GM15510 (cell line): ENCODE measurements around the gene ARHGEF28.

ENCODE experiments used
- POLR2A ChIP-seq: IDR thresholded peaks from 3 replicates; pipeline ENCODE4 v1.6.1; 2011; ENCODE audit warnings: borderline replicate concordance; ENCODE audit not compliant: insufficient read length; ENCODE audit errors: extremely low read depth

The ARHGEF28 gene

GRCh38 chr5:73952872-73953271 is 326.9 kb downstream of the ARHGEF28 start:
- no peak for TF ChIP-seq POLR2A

DNA sequence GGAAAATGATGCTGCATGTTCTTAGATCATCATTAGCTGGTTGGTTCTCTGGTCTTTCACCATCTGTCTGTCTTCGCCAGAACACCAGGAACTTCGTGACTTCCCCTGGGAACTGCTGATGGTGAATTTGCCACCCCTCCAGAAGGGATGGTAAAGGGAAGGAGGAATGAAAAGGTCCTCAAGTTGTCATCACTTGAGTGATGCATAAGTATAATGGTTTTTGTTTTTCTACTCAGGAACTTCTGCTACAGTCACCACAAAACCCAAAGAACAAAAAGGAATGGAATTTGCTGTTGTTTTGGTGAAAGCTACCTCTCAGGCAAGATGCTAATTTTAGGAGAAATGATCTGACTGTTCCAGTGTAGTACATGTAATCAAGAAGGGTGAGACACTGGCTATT is 328.4 kb downstream of the ARHGEF28 start:
- no peak for TF ChIP-seq POLR2A

DNA sequence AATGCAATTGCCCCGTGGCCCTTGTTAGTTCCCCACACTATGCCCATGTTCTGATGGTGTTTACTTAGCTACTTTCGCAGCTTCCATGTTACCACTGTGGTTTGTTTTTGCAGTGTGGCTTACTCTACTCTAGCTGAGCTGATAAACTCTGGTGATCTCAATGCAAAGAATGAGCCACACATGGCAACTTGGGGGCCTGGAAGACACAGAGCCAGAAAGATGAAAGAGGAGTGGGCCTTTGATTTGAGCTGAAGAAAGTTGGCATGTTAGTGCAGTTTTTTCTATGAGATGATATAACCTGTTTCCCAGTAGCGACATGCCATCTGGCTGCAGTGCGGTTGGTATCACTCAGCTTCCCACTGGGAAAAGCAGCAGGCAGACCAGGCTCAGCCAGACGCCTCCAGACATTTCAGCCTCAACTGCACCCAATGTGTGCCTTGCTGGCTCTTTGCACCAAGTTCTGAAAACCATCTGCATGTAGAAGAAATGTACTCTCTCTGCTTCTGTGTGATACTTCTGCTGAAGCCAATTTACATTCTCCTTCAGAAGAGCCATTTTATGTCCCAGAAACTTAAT is 329.4 kb downstream of the ARHGEF28 start:
- TF ChIP-seq POLR2A, result no peak

DNA sequence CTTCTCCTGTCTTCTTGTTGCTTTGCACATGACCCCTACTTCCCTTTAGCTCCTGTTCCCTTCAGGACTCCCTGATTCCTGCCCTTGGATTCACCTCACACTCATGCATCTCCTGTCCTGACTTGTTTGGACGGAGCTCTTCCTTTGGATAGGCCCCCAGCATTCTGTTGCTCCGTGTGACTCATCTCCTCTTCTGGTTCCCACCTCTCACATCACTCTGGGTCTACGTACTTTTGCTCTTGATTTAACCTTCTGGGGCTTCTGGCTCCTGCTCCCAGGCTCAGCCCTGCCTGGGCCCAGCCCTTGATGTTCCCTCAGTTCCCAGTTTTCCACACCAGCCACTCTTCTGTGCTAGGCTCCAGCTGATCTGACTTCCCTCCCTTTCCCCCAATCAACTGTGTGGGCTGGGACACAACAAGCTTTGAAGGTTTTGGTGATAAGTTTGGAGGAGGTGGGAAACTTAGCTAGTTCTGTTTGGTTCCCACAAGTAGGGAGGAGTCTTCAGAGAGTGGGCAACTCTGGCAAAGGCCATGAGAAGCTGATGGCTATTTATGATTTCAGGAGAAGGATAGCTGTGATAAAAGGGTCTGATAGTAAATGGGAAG is 331.5 kb downstream of the ARHGEF28 start:
- no peak for TF ChIP-seq POLR2A

GRCh38 chr5:73958037-73958436 is 332.0 kb downstream of the ARHGEF28 start:
- no peak for TF ChIP-seq POLR2A

GRCh38 chr5:73960023-73960422 is 334.0 kb downstream of the ARHGEF28 start:
- TF ChIP-seq POLR2A, result no peak

- TF ChIP-seq POLR2A, result no peak
Observed at GRCh38 chr5:73960426-73960825, 334.4 kb downstream of the ARHGEF28 start.

DNA sequence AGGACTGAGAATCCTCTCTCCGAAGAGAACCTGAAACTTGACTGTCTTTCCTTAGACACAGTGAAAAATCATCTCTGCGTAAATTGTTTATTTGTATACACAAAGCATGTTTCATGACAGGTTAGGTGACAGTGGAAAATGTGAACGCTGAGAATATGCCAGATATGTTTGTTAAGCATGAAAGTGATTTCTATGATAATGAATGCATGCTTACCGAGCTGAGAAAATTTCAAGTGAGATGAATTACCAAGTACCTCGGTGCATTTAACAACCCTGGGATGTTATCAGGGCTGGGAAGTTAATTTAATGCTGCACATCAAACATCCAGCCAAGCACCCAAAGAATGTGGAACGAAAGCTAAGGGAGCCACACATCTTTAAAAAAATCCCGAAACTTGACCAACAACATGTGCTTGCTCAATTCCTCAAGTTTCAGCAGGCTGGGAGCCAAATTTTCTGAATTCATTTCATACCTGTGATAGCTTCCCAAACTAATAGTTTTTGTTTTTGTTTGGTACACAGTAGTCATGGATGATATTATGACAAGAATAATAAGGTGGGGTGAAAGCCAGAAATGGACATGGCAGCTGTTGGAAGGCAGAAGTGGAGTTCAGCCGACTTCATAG is 336.9 kb downstream of the ARHGEF28 start:
- TF ChIP-seq POLR2A, result no peak

GRCh38 chr5:73964352-73964865 is 338.4 kb downstream of the ARHGEF28 start:
- TF ChIP-seq POLR2A, result no peak

DNA sequence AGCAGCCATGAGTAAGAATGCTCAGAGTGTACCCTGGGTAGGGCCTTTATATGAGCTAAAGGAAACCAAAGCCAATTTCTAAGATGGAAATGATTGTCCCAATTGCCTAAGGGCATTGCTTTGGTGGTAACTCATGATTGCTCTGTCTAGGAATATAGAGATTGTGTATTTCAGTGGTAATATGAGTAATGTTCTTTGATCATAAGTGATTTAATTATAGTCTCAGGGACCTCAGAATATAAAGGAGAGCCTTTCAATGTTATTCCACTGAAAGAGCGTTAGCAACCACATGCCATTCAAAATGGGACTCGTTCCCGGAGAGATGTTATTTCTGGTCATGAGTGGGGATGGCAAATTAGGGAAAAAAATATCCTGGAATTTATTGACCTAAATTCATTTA is 340.5 kb downstream of the ARHGEF28 start:
- no peak for TF ChIP-seq POLR2A

DNA sequence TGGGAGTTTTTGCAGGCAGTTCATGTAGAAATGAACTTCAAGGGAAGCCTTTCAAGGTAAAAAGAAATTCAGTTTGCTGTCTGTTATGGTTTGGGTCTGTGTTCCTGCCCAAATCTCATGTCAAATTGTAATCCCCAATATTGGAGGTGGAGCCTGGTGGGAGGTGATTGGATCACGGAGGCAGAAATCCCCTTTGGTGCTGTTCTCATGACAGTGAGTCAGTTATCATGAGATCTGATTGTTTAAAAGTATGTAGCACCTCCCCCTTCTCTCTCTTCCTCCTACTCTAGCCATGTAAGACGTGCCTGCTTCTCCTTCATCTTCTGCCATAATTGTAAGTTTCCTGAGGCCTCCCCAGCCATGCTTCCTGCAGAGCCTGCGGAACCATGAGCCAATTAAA is 341.4 kb downstream of the ARHGEF28 start:
- TF ChIP-seq POLR2A, result no peak

DNA sequence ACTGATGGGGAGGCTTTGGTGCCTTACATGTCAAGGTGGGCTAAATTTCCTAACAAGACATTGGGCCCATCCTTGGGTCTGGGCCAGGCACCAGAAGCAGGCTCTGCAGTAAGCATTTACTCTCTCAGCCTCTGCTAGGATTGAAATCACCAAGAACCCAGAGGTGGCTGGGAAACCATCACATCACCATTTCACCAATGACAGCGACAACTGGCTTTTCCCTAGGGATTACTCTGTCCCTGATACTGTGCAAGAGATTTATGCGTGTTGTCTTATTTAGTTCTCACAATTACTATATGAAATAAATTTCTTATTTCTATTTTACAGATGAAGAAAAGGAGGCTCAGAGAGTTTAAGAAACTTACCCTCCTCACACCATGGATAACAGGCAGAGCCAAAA is 342.2 kb downstream of the ARHGEF28 start:
- TF ChIP-seq POLR2A, result no peak

GRCh38 chr5:73968729-73969128 is 342.7 kb downstream of the ARHGEF28 start:
- TF ChIP-seq POLR2A, result no peak

- no peak for TF ChIP-seq POLR2A
Observed at GRCh38 chr5:73969195-73970036, 343.4 kb downstream of the ARHGEF28 start.

DNA sequence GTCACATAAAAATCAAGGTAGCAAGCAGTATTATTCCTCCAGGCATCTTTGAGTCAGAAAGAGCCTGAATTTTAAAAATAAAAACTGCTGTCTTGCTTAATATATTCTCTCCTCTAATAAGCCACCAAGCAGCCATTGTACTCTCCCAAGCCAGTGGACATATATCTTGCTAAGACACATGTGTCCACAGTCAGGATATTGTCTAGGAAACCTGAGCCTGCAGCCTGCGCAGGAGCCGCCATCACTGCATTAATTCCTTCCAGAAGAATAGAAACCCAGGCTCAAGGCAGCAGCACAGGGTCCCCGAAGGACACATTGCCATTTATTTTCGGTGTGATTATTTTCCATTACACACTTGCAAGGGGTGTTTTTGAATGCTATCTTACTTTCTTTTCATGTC is 345.3 kb downstream of the ARHGEF28 start:
- no peak for TF ChIP-seq POLR2A
